ENCODE measurements around the gene ATXN1.

DNA sequence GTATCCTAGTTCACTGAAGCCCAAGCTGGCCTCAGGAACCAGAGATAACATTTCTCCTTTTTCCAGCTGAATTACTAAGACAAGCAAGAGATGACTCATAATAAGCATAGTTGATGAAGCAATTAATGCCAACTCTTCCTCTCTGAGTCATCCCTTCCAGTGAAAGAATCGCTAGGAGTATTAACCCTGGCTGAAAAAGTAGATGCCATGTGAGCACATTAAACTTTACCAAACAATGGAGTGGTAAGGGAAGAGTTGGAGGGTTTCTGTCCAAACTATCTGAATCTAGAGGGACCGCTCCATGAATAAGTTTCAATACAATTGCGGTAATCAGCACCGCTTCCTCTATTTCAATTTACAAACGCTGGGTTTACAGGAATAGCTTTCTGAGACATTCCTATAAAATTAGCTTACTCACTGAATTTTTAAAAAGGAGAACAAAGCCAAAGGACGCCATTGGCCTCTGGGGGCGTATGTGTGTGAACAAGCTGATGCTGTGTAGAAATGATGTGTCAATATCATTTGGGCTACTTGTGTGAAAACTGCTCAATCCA is 48.3 kb downstream of the ATXN1 start:
- TF ChIP-seq, protein P1, sequence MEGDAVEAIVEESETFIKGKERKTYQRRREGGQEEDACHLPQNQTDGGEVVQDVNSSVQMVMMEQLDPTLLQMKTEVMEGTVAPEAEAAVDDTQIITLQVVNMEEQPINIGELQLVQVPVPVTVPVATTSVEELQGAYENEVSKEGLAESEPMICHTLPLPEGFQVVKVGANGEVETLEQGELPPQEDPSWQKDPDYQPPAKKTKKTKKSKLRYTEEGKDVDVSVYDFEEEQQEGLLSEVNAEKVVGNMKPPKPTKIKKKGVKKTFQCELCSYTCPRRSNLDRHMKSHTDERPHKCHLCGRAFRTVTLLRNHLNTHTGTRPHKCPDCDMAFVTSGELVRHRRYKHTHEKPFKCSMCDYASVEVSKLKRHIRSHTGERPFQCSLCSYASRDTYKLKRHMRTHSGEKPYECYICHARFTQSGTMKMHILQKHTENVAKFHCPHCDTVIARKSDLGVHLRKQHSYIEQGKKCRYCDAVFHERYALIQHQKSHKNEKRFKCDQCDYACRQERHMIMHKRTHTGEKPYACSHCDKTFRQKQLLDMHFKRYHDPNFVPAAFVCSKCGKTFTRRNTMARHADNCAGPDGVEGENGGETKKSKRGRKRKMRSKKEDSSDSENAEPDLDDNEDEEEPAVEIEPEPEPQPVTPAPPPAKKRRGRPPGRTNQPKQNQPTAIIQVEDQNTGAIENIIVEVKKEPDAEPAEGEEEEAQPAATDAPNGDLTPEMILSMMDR (IDR thresholded peaks at IDR 0.05), result no peak
- TF ChIP-seq POLR2A (IDR thresholded peaks at IDR 0.05), result no peak

Measured in testis (tissue), 2 donors.